GM20000 (cell line): ENCODE data around the gene OR10A7.
"Not testable (repeated sequence)": the region's sequence is repeated elsewhere in the genome, so short reads cannot be mapped to it uniquely, and the experiment has no call there.

Source experiments
- DNase-seq: peaks from one replicate; pipeline ENCODE4 v3.0.0; 2012; ENCODE audit warnings: low spot score
- TF ChIP-seq, protein P1 (sequence below): IDR thresholded peaks from 2 replicates; pipeline ENCODE4 v1.5.1; 2012; ENCODE audit warnings: mild to moderate bottlenecking, control low read depth; ENCODE audit errors: extremely low read depth, missing control alignments

Gene OR10A7, protein sequence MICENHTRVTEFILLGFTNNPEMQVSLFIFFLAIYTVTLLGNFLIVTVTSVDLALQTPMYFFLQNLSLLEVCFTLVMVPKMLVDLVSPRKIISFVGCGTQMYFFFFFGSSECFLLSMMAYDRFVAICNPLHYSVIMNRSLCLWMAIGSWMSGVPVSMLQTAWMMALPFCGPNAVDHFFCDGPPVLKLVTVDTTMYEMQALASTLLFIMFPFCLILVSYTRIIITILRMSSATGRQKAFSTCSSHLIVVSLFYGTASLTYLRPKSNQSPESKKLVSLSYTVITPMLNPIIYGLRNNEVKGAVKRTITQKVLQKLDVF

DNA sequence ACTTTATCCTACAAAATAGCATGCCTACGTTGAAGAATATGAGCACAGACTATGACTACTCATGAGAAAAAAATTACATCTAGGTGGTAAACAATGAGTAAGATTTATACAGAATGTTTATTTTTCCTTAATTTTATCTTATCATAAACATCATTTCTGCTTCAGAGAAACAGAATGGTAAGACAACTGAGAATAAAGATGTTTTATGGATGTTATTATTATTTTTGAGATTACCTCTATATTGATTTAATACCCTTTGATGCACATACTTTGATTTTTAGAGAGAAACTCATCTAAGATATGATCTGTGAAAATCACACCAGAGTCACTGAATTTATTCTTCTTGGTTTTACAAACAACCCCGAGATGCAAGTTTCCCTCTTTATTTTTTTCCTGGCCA is at the start of gene OR10A7:
Gene OR10A7, plus strand, starts transcription at position 301 of the 400 bp plus-strand sequence. Its CDS starts 0 bp downstream, at position 301.
- no peak for DNase-seq
- TF ChIP-seq, protein P1, sequence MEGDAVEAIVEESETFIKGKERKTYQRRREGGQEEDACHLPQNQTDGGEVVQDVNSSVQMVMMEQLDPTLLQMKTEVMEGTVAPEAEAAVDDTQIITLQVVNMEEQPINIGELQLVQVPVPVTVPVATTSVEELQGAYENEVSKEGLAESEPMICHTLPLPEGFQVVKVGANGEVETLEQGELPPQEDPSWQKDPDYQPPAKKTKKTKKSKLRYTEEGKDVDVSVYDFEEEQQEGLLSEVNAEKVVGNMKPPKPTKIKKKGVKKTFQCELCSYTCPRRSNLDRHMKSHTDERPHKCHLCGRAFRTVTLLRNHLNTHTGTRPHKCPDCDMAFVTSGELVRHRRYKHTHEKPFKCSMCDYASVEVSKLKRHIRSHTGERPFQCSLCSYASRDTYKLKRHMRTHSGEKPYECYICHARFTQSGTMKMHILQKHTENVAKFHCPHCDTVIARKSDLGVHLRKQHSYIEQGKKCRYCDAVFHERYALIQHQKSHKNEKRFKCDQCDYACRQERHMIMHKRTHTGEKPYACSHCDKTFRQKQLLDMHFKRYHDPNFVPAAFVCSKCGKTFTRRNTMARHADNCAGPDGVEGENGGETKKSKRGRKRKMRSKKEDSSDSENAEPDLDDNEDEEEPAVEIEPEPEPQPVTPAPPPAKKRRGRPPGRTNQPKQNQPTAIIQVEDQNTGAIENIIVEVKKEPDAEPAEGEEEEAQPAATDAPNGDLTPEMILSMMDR: no peak

DNA sequence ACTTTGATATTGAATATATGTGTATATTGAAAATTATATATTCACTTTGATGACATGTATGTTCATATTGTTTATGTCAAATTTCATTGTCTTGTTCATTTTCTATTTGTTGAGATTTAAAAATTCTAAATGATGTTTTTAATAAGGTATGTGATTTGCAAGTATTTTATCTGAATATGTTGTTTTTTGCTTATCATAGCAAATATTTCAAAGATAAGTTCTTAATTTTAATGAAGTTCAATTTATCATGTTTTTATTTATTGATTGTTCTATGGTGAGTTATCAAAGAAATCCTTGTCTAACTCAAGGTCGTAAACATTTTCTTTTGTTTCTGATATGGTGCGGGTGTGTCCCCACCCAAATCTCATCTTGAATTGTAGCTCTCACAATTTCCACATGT is 49.4 kb upstream of the OR10A7 start:
- no peak for DNase-seq
- TF ChIP-seq, protein P1: no peak

DNA sequence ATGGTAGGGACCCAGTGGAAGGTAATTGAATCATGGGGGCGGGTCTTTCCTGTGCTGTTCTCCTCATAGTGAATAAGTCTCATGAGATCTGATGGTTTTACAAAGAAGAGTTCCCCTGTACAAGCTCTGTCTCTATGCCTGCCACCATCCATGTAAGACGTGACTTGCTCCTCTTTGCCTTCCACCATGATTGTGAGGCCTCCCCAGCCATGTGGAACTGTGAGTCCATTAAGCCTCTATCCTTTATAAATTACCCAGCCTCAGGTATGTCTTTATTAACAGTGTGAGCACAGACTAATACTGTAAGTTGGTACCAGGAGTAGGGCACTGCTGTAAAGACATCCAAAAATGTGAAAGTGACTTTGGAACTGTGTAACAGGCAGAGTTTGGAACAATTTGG is 49.0 kb upstream of the OR10A7 start:
- not testable (repeated sequence) for DNase-seq

DNA sequence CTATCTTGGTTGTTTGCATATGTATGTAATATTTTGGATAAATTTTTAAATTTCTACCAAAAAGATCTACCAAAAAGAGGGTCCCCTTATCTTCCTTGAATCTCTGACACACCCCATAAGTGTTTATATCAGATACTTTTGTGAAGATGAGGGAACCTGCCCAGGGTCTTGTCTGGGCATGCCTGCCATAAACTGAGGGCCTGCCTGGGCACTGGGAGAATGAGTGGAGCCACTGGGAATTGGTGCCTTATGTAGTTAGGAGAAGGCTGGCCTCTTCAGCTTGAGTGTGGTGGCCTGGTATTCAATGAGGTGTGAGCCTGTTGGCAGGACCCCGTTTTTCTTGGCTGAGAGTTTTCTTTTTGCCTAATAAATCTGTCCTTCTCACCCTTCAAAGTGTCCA is 48.1 kb upstream of the OR10A7 start:
- DNase-seq: no peak
- TF ChIP-seq, protein P1: no peak

DNA sequence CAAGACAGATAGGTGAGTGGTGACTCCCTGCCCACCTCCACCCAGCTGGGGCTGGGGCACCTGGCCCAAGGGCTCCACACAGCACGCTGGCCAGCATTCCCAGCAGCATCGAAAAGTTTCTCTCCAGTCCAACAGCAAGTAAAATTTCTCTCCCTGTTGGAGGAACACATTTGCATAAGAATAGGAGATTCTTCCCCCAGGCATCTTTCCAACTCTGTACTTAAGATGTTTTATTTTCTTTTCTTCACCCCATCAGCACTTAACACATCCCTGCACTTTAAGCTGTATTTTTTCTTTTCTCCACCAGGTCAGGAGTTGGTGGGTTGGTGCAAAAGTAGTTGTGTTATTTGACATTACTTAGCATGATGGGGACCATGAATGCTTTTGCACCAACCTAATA is 47.4 kb upstream of the OR10A7 start:
- DNase-seq: no peak
- TF ChIP-seq, protein P1: no peak

DNA sequence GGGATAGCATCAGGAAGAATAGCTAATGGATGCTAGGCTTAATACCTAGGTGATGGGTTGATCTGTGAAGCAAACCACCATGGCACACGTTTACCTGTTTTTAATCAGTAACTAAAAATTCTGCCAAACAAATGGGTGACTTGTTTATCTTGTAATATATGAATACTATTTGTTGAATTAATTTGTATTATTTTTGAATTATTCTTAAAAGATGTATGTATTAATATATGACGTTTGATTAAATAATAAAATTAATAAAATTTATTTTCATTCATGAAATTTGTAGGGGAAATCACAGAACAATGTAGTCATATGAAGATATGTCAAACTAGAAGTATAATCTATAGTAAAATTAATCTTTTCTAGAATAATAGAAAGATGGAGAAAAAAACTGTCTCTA is 32.3 kb upstream of the OR10A7 start:
- TF ChIP-seq, protein P1: no peak

DNA sequence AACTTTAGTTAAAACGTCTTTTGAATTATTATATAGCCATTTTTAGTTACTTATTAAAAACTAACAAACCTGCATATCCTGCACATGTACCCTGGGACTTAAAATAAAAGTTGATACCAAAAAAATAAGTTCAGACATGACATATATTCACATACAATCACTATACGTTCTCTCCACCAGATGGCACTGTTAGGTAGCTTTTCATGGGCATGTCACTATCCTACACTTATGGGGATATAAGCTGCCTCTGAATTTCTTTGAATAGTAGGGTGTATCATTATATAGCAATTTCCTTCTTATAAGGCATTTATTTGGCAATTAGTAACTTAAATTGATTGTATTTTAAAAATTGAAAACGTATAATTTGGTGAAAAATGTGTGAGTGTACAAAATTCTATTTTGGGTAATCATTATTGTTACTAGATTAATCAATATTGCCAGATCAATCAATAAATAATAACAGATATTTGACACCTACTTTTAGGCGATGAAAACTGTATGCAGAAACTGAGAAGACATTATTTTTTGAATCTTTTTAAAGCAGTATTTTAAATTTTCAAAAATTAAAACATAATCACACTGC is 31.8 kb upstream of the OR10A7 start:
- TF ChIP-seq, protein P1: peak; percentile 56
- DNase-seq: peak; percentile 45

More for the DNA sequence above, 32.3 kb upstream of the OR10A7 start:
- no peak for DNase-seq

DNA sequence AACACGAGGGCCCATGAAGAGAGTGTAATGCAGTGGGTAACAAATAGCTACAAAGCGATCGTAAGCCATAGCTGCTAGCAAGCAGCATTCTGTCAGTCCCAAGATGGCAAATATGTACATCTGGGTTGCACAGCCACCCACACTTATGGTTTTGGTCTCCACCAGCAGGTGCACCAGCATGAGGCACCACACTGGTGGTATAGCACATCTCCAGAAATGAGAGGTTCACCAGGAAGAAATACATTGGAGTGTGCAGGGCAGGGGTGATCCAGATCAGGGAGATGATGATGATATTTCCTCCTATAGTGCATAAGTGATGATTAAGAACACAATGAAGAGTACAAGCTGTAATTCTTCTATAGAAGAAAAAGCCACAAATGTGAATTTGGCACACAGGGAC is 26.4 kb upstream of the OR10A7 start:
- DNase-seq: no peak
- TF ChIP-seq, protein P1: no peak
